Esophagus muscularis mucosa (tissue), 4 donors: Measurements from ENCODE around the gene SMIM26. TPM values are rescaled to one million over a fixed set of nuclear protein-coding genes. Genes with fewer than 3 reads are reported as not detected.
A peak's percentile ranks its signal among the peaks of the same experiment; 100 is the strongest.

Source experiments
- DNase-seq: peaks from one replicate; pipeline ENCODE4 v3.0.0-alpha.2; 2017; ENCODE audit errors: extremely low spot score
- H3K27ac ChIP-seq, 4 donors: fragments of 200-600 bp; sonication (generic); replicated peaks in 1 of 4; 1 replicate in 3 of 4; 2 replicates in 1 of 4; pipeline ENCODE4 v1.5.1; 2016 to 2019; ENCODE audit warnings: mild to moderate bottlenecking in 1 of 4
- H3K27me3 ChIP-seq, 4 donors: fragments of 200-600 bp; sonication (generic); one replicate each; pipeline versions ENCODE4 v1.5.1 to v1.6.0; 2016 to 2019
- H3K36me3 ChIP-seq, 4 donors: fragments of 200-600 bp; sonication (generic); one replicate each; pipeline ENCODE4 v1.5.1; 2016 to 2019
- H3K4me1 ChIP-seq, 4 donors: fragments of 200-600 bp; sonication (generic); one replicate each; pipeline ENCODE4 v1.5.1; 2016 to 2019
- H3K4me3 ChIP-seq, 4 donors: fragments of 200-600 bp; sonication (generic); 1 replicate in 2 of 4; 2 replicates in 2 of 4; pipeline ENCODE4 v1.5.1; 2016 to 2019; ENCODE audit warnings: mild to moderate bottlenecking in 4 of 4, moderate library complexity in 1 of 4
- H3K9me3 ChIP-seq, 4 donors: fragments of 200-600 bp; sonication (generic); 1 replicate in 3 of 4; 2 replicates in 1 of 4; pipeline ENCODE4 v1.5.1; 2016 to 2019
- CTCF ChIP-seq, 3 experiments: fragments of 200-600 bp in 2 of 3; fragments of 450-650 bp in 1 of 3; sonication (generic) in 2 of 3; IDR thresholded peaks; one replicate each; pipeline ENCODE4 v1.5.1; 2017 to 2019; ENCODE audit warnings: antibody characterized with exemption in 3 of 3, mild to moderate bottlenecking in 2 of 3, moderate library complexity in 1 of 3
- EP300 ChIP-seq: sonication (generic); formaldehyde crosslinking; IDR thresholded peaks from one replicate; pipeline ENCODE4 v1.6.1; 2017; ENCODE audit warnings: antibody characterized with exemption
- POLR2A ChIP-seq: fragments of 450-650 bp; IDR thresholded peaks from one replicate; pipeline ENCODE4 v1.6.1; 2017; ENCODE audit warnings: antibody characterized with exemption, moderate library complexity, mild to moderate bottlenecking, low read depth
- POLR2AphosphoS5 ChIP-seq, 2 donors: sonication (generic); formaldehyde crosslinking; IDR thresholded peaks; one replicate each; pipeline ENCODE4 v1.6.1; 2017; ENCODE audit warnings: antibody characterized with exemption in 2 of 2
- WGBS: methylation state at CpG from one replicate; pipeline ENCODE4 v1.1.5; 2018; 5-methylcytosine and 5-hydroxymethylcytosine counted together
- intact Hi-C: fragments of 100-400 bp; cut with DNase I; formaldehyde crosslinking; loops from one replicate; pipeline ENCODE4 v1.15.1; 2023
- small RNA-seq, 3 donors: library from RNA; depleted of rRNA; stranded (forward); fragments of <200 nt; gene quantifications; one replicate each; pipeline ENCODE3, GENCODE V24; 2016
- total RNA-seq, 4 donors: library from RNA; depleted of rRNA; stranded (reverse); fragments of >200 nt; gene quantifications; one replicate each; pipeline versions ENCODE4 v1.1.0 to v1.2.1, GENCODE V29; 2016

The SMIM26 gene
- total RNA-seq, 4 donors from 2014 or later = 74.4 to 165 (median 121) TPM

DNA sequence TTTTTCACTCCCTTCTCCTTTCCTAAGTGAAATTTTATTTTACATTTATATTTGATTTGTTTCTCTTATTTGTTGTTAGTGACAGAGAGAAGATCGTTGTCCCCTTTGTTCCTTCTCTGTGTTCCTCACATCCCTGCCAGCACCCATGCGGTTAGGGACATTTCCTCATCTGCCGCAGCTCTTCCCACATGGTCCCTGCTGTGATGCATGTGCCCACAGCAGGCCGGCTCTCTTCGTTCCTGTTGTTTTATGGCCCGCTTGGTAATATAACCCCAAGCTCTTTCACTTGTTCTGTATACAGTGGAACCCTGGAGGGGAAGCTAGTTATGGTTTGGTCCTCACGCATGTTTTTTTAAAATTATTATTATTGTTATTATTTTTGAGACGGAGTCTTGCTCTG lies 44.3 kb downstream of the SMIM26 start:
- 87% methylated on average over 8 of the region's 8 CpGs for WGBS
- intact Hi-C loops = no loop called here
- Histone ChIP-seq H3K4me1 (peaks cover 0 to 17% (median 8%) of the 10 kb centered on the region in 4 donors), H3K9me3 (no peaks in the 10 kb centered on the region), H3K36me3 (peaks cover 0 to 17% (median 6%) of the 10 kb centered on the region in 4 donors), H3K4me3 (no peak overlapping the region), H3K27ac (no peak overlapping the region), H3K27me3 (no peaks in the 10 kb centered on the region)
- peak; percentile 17 for DNase-seq
- TF ChIP-seq EP300 = no peak
- TF ChIP-seq CTCF (IDR thresholded peaks at IDR 0.05) = no peak
- TF ChIP-seq POLR2AphosphoS5 (IDR thresholded peaks at IDR 0.05) = no peak
- no peak for TF ChIP-seq POLR2A

DNA sequence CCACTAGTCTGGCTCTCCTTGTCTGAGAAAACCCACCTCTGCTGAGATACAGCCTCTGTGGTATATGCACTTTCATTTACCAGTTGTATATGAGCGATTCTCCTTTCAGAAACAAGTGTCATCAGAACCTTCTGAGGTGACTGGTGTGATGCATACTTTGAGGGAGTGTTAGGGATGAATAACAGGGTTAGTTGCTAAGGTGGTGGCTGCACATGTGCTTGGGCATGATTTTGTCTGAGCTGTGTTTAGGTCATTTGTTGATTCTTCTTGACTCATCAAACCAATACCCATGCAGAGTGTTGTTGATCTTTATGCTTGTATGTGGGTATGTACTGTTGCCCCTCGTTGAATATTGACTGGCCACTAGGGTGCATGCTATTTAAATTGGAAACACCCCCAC lies 46.3 kb downstream of the SMIM26 start:
- TF ChIP-seq POLR2A (no peak), CTCF (IDR thresholded peaks at IDR 0.05) (no peak), EP300 (no peak), POLR2AphosphoS5 (IDR thresholded peaks at IDR 0.05) (no peak)
- no peak overlapping the region for H3K27ac ChIP-seq
- intact Hi-C loops = no loop called here
- H3K4me1 ChIP-seq = peaks cover 0 to 17% (median 8%) of the 10 kb centered on the region in 4 donors
- no peak overlapping the region for H3K4me3 ChIP-seq
- no peaks in the 10 kb centered on the region for H3K9me3 ChIP-seq
- peaks cover 0 to 17% (median 6%) of the 10 kb centered on the region in 4 donors for H3K36me3 ChIP-seq
- 84% methylated on average over 2 of the region's 2 CpGs for WGBS
- peak; percentile 12 for DNase-seq
- no peaks in the 10 kb centered on the region for H3K27me3 ChIP-seq

- peaks cover 0 to 14% (median 6%) of the 10 kb centered on the region in 4 donors for H3K36me3 ChIP-seq
- intact Hi-C loops = no loop called here
Measured at GRCh38 chr20:18614244-18614643, 47.0 kb downstream of the SMIM26 start.

GRCh38 chr20:18615020-18615650 lies 47.9 kb downstream of the SMIM26 start:
- peaks cover 0 to 17% (median 8%) of the 10 kb centered on the region in 4 donors for H3K4me1 ChIP-seq
- DNase-seq = peak; percentile 60
- WGBS = 61% methylated on average over 5 of the region's 5 CpGs

More at GRCh38 chr20:18614244-18614643, 47.0 kb downstream of the SMIM26 start:
- peak; percentile 62 for DNase-seq
- TF ChIP-seq POLR2A (no peak), EP300 (no peak), CTCF (IDR thresholded peaks at IDR 0.05) (no peak), POLR2AphosphoS5 (IDR thresholded peaks at IDR 0.05) (no peak)
- no peak overlapping the region for H3K4me3 ChIP-seq
- no peaks in the 10 kb centered on the region for H3K9me3 ChIP-seq
- H3K27ac ChIP-seq = no peak overlapping the region
- WGBS = 98% methylated on average over 5 of the region's 5 CpGs
- H3K27me3 ChIP-seq = no peaks in the 10 kb centered on the region
- H3K4me1 ChIP-seq = peaks cover 0 to 17% (median 8%) of the 10 kb centered on the region in 4 donors

More at GRCh38 chr20:18615020-18615650, 47.9 kb downstream of the SMIM26 start:
- Histone ChIP-seq H3K9me3 (no peaks in the 10 kb centered on the region), H3K27ac (no peak overlapping the region), H3K27me3 (no peaks in the 10 kb centered on the region), H3K4me3 (no peak overlapping the region), H3K36me3 (peaks cover 0 to 8% (median 6%) of the 10 kb centered on the region in 4 donors)
- intact Hi-C loops = no loop called here
- TF ChIP-seq POLR2A = no peak
- TF ChIP-seq POLR2AphosphoS5 (IDR thresholded peaks at IDR 0.05) = no peak
- TF ChIP-seq CTCF (IDR thresholded peaks at IDR 0.05) = no peak

Small RNAs within 50 kb of the gene (small RNA-seq; reads per million reads assigned to genes)
- gene RN7SL638P (0 reads per million in 3 donors), gene RNU6ATAC34P (0 reads per million in 3 donors)

Other genes starting within 250 kb of the SMIM26 start
- gene DZANK1, start 100.4 kb upstream of the SMIM26 start, total RNA-seq = 1 to 10 TPM; 1.3 to 2.1 (median 1.4) TPM
- 10 to 100 TPM in 2 of 4 donors, 1 to 10 TPM in 2; 9.1 to 13.3 (median 11.0) TPM for gene POLR3F, start 100.0 kb upstream of the SMIM26 start, total RNA-seq
- 10 to 100 TPM; 13.7 to 16.7 (median 15.3) TPM for gene RBBP9, start 70.2 kb upstream of the SMIM26 start, total RNA-seq
- gene SEC23B, start 59.5 kb upstream of the SMIM26 start, total RNA-seq = 10 to 100 TPM; 14.1 to 21.0 (median 18.7) TPM
- 10 to 100 TPM; 15.1 to 20.0 (median 17.5) TPM for gene DTD1, start 20.6 kb downstream of the SMIM26 start, total RNA-seq
- not detected for gene SCP2D1, start 246.4 kb downstream of the SMIM26 start, total RNA-seq